ENCODE results near the gene RAMP3. TPM values are rescaled to one million over a fixed set of nuclear protein-coding genes. Genes with fewer than 3 reads are reported as not detected.

Gene RAMP3
- total and polyA plus RNA-seq, 4 donors: 8.9 to 12.4 (median 10.3) TPM

- H3K9me3 ChIP-seq (ENCODE audit: control insufficient read depth, insufficient read depth, low read length): no peaks in the 10 kb centered on the region
- no peak overlapping the region for H3K27ac ChIP-seq (ENCODE audit: low read depth, low read length)
- H3K4me1 ChIP-seq (ENCODE audit: control insufficient read depth, insufficient read depth, low read length): peaks cover 26% of the 10 kb centered on the region
- H3K4me3 ChIP-seq (ENCODE audit: low read depth, low read length): no peak overlapping the region
- WGBS (ENCODE audit: insufficient coverage): 98% methylated on average over 10 of the region's 10 CpGs
- no peak for DNase-seq (ENCODE audit: low read depth in 4 of 6, low spot score in 6 of 6)
- H3K36me3 ChIP-seq (ENCODE audit: control insufficient read depth, insufficient read depth, low read length): no peaks in the 10 kb centered on the region
- H3K27me3 ChIP-seq (ENCODE audit: control insufficient read depth, insufficient read depth, low read length): no peaks in the 10 kb centered on the region
Observed at GRCh38 chr7:45188736-45189135, 31.1 kb downstream of the RAMP3 start.

GRCh38 chr7:45189151-45189970 is 31.8 kb downstream of the RAMP3 start:
- Histone ChIP-seq H3K9me3 (ENCODE audit: control insufficient read depth, insufficient read depth, low read length) (no peaks in the 10 kb centered on the region), H3K27ac (ENCODE audit: low read depth, low read length) (no peak overlapping the region), H3K4me3 (ENCODE audit: low read depth, low read length) (no peak overlapping the region), H3K36me3 (ENCODE audit: control insufficient read depth, insufficient read depth, low read length) (no peaks in the 10 kb centered on the region), H3K4me1 (ENCODE audit: control insufficient read depth, insufficient read depth, low read length) (peaks cover 32% of the 10 kb centered on the region), H3K27me3 (ENCODE audit: control insufficient read depth, insufficient read depth, low read length) (no peaks in the 10 kb centered on the region)
- 93% methylated on average over 18 of the region's 20 CpGs for WGBS (ENCODE audit: insufficient coverage)
- no peak for DNase-seq (ENCODE audit: low read depth in 4 of 6, low spot score in 6 of 6)

GRCh38 chr7:45190406-45191165 is 33.0 kb downstream of the RAMP3 start:
- Histone ChIP-seq H3K4me3 (ENCODE audit: low read depth, low read length) (no peak overlapping the region), H3K4me1 (ENCODE audit: control insufficient read depth, insufficient read depth, low read length) (peaks cover 22% of the 10 kb centered on the region), H3K27ac (ENCODE audit: low read depth, low read length) (no peak overlapping the region), H3K36me3 (ENCODE audit: control insufficient read depth, insufficient read depth, low read length) (no peaks in the 10 kb centered on the region), H3K27me3 (ENCODE audit: control insufficient read depth, insufficient read depth, low read length) (no peaks in the 10 kb centered on the region), H3K9me3 (ENCODE audit: control insufficient read depth, insufficient read depth, low read length) (no peaks in the 10 kb centered on the region)
- WGBS (ENCODE audit: insufficient coverage): 94% methylated on average over 15 of the region's 15 CpGs
- no peak for DNase-seq (ENCODE audit: low read depth in 4 of 6, low spot score in 6 of 6)

- Histone ChIP-seq H3K27me3 (ENCODE audit: control insufficient read depth, insufficient read depth, low read length) (no peaks in the 10 kb centered on the region), H3K36me3 (ENCODE audit: control insufficient read depth, insufficient read depth, low read length) (no peaks in the 10 kb centered on the region), H3K4me3 (ENCODE audit: low read depth, low read length) (no peak overlapping the region), H3K4me1 (ENCODE audit: control insufficient read depth, insufficient read depth, low read length) (peaks cover 21% of the 10 kb centered on the region), H3K9me3 (ENCODE audit: control insufficient read depth, insufficient read depth, low read length) (no peaks in the 10 kb centered on the region), H3K27ac (ENCODE audit: low read depth, low read length) (no peak overlapping the region)
- peak in 2 of 6 donors; percentile 58 to 69 for DNase-seq (ENCODE audit: low read depth in 4 of 6, low spot score in 6 of 6)
- no CpG with 5 or more reads among the region's 3 CpGs for WGBS (ENCODE audit: insufficient coverage)
Observed at GRCh38 chr7:45191396-45191795, 33.8 kb downstream of the RAMP3 start.

- WGBS (ENCODE audit: insufficient coverage): 85% methylated on average over 3 of the region's 11 CpGs
- Histone ChIP-seq H3K27ac (ENCODE audit: low read depth, low read length) (no peak overlapping the region), H3K36me3 (ENCODE audit: control insufficient read depth, insufficient read depth, low read length) (no peaks in the 10 kb centered on the region), H3K9me3 (ENCODE audit: control insufficient read depth, insufficient read depth, low read length) (no peaks in the 10 kb centered on the region), H3K27me3 (ENCODE audit: control insufficient read depth, insufficient read depth, low read length) (no peaks in the 10 kb centered on the region), H3K4me1 (ENCODE audit: control insufficient read depth, insufficient read depth, low read length) (peaks cover 21% of the 10 kb centered on the region), H3K4me3 (ENCODE audit: low read depth, low read length) (no peak overlapping the region)
- no peak for DNase-seq (ENCODE audit: low read depth in 4 of 6, low spot score in 6 of 6)
Observed at GRCh38 chr7:45192621-45193041, 35.0 kb downstream of the RAMP3 start.

- Histone ChIP-seq H3K9me3 (ENCODE audit: control insufficient read depth, insufficient read depth, low read length) (no peaks in the 10 kb centered on the region), H3K4me3 (ENCODE audit: low read depth, low read length) (no peak overlapping the region), H3K27ac (ENCODE audit: low read depth, low read length) (no peak overlapping the region), H3K4me1 (ENCODE audit: control insufficient read depth, insufficient read depth, low read length) (peaks cover 21% of the 10 kb centered on the region), H3K36me3 (ENCODE audit: control insufficient read depth, insufficient read depth, low read length) (no peaks in the 10 kb centered on the region), H3K27me3 (ENCODE audit: control insufficient read depth, insufficient read depth, low read length) (no peaks in the 10 kb centered on the region)
- 42% methylated on average over 4 of the region's 4 CpGs for WGBS (ENCODE audit: insufficient coverage)
- peak in 3 of 6 donors; percentile 32 to 69 (median 57) for DNase-seq (ENCODE audit: low read depth in 4 of 6, low spot score in 6 of 6)
Observed at GRCh38 chr7:45193828-45194227, 36.2 kb downstream of the RAMP3 start.

- 97% methylated on average over 5 of the region's 7 CpGs for WGBS (ENCODE audit: insufficient coverage)
- Histone ChIP-seq H3K4me1 (ENCODE audit: control insufficient read depth, insufficient read depth, low read length) (peaks cover 10% of the 10 kb centered on the region), H3K27ac (ENCODE audit: low read depth, low read length) (no peak overlapping the region), H3K36me3 (ENCODE audit: control insufficient read depth, insufficient read depth, low read length) (no peaks in the 10 kb centered on the region), H3K9me3 (ENCODE audit: control insufficient read depth, insufficient read depth, low read length) (no peaks in the 10 kb centered on the region), H3K4me3 (ENCODE audit: low read depth, low read length) (no peak overlapping the region), H3K27me3 (ENCODE audit: control insufficient read depth, insufficient read depth, low read length) (no peaks in the 10 kb centered on the region)
- DNase-seq (ENCODE audit: low read depth in 4 of 6, low spot score in 6 of 6): no peak
Observed at GRCh38 chr7:45196374-45196773, 38.8 kb downstream of the RAMP3 start.

GRCh38 chr7:45197461-45197860 is 39.9 kb downstream of the RAMP3 start:
- WGBS (ENCODE audit: insufficient coverage): 100% methylated on average over 1 of the region's 2 CpGs
- peaks cover 6% of the 10 kb centered on the region for H3K4me1 ChIP-seq (ENCODE audit: control insufficient read depth, insufficient read depth, low read length)
- H3K27ac ChIP-seq (ENCODE audit: low read depth, low read length): no peak overlapping the region
- no peaks in the 10 kb centered on the region for H3K36me3 ChIP-seq (ENCODE audit: control insufficient read depth, insufficient read depth, low read length)
- H3K4me3 ChIP-seq (ENCODE audit: low read depth, low read length): no peak overlapping the region
- H3K27me3 ChIP-seq (ENCODE audit: control insufficient read depth, insufficient read depth, low read length): no peaks in the 10 kb centered on the region
- DNase-seq (ENCODE audit: low read depth in 4 of 6, low spot score in 6 of 6): no peak
- no peaks in the 10 kb centered on the region for H3K9me3 ChIP-seq (ENCODE audit: control insufficient read depth, insufficient read depth, low read length)

- WGBS (ENCODE audit: insufficient coverage): 82% methylated on average over 3 of the region's 3 CpGs
- no peak overlapping the region for H3K4me3 ChIP-seq (ENCODE audit: low read depth, low read length)
- no peaks in the 10 kb centered on the region for H3K36me3 ChIP-seq (ENCODE audit: control insufficient read depth, insufficient read depth, low read length)
- peaks cover 7% of the 10 kb centered on the region for H3K4me1 ChIP-seq (ENCODE audit: control insufficient read depth, insufficient read depth, low read length)
- no peaks in the 10 kb centered on the region for H3K9me3 ChIP-seq (ENCODE audit: control insufficient read depth, insufficient read depth, low read length)
- no peak for DNase-seq (ENCODE audit: low read depth in 4 of 6, low spot score in 6 of 6)
- no peaks in the 10 kb centered on the region for H3K27me3 ChIP-seq (ENCODE audit: control insufficient read depth, insufficient read depth, low read length)
- no peak overlapping the region for H3K27ac ChIP-seq (ENCODE audit: low read depth, low read length)
Observed at GRCh38 chr7:45198986-45199385, 41.4 kb downstream of the RAMP3 start.
